ENCODE results near the gene SHISAL2A. TPM values are rescaled to one million over a fixed set of nuclear protein-coding genes. Genes with fewer than 3 reads are reported as not detected.
A peak's percentile ranks its signal among the peaks of the same experiment; 100 is the strongest.

The SHISAL2A gene
- not detected in 2 replicates for total RNA-seq
- polyA plus RNA-seq = not detected in 2 replicates

GRCh38 chr1:52632732-52633290 lies at the start of gene SHISAL2A:
TSS of gene SHISAL2A (plus strand) at chr1:52633168. CDS start at chr1:52633494, 326 bp downstream.
- Histone ChIP-seq H3K4me1 (ENCODE audit: low read depth) (peaks cover 8% of the 10 kb centered on the region), H3K9me3 (ENCODE audit: low read depth) (no peaks in the 10 kb centered on the region), H3K27me3 (peaks cover 20% of the 10 kb centered on the region), H3K27ac (no peak within 1 kb of the TSS), H3K4me3 (peak within 1 kb of the TSS; percentile 39), H3K36me3 (no peaks in the 10 kb centered on the region)
- TF ChIP-seq CTCF (IDR thresholded peaks at IDR 0.05; ENCODE audit: low read depth, low read length) = no peak
- peak; percentile 39 to 61 for DNase-seq (ENCODE audit: low read depth in 1 of 2, low spot score in 1 of 2)

- Histone ChIP-seq H3K27ac (no peak overlapping the region), H3K4me1 (ENCODE audit: low read depth) (peaks cover 4% of the 10 kb centered on the region), H3K4me3 (no peak overlapping the region), H3K9me3 (ENCODE audit: low read depth) (no peaks in the 10 kb centered on the region), H3K27me3 (no peaks in the 10 kb centered on the region), H3K36me3 (no peaks in the 10 kb centered on the region)
- no peak for DNase-seq (ENCODE audit: low read depth in 1 of 2, low spot score in 1 of 2)
- no peak for TF ChIP-seq CTCF (IDR thresholded peaks at IDR 0.05; ENCODE audit: low read depth, low read length)
These were observed 47.5 kb upstream of the SHISAL2A start for GRCh38 chr1:52585474-52585873.

GRCh38 chr1:52588027-52588426 lies 44.9 kb upstream of the SHISAL2A start:
- H3K27me3 ChIP-seq = no peaks in the 10 kb centered on the region
- DNase-seq (ENCODE audit: low read depth in 1 of 2, low spot score in 1 of 2) = no peak
- H3K36me3 ChIP-seq = no peaks in the 10 kb centered on the region
- H3K27ac ChIP-seq = no peak overlapping the region
- H3K4me1 ChIP-seq (ENCODE audit: low read depth) = peaks cover 4% of the 10 kb centered on the region
- no peak overlapping the region for H3K4me3 ChIP-seq
- no peaks in the 10 kb centered on the region for H3K9me3 ChIP-seq (ENCODE audit: low read depth)
- no peak for TF ChIP-seq CTCF (IDR thresholded peaks at IDR 0.05; ENCODE audit: low read depth, low read length)

- no peak for DNase-seq (ENCODE audit: low read depth in 1 of 2, low spot score in 1 of 2)
- Histone ChIP-seq H3K36me3 (no peaks in the 10 kb centered on the region), H3K27me3 (no peaks in the 10 kb centered on the region), H3K9me3 (ENCODE audit: low read depth) (no peaks in the 10 kb centered on the region), H3K4me1 (ENCODE audit: low read depth) (peaks cover 4% of the 10 kb centered on the region), H3K4me3 (no peak overlapping the region), H3K27ac (no peak overlapping the region)
- TF ChIP-seq CTCF (IDR thresholded peaks at IDR 0.05; ENCODE audit: low read depth, low read length) = no peak
These were observed 44.4 kb upstream of the SHISAL2A start for GRCh38 chr1:52588535-52588934.

GRCh38 chr1:52590266-52590665 lies 42.7 kb upstream of the SHISAL2A start:
- peaks cover 4% of the 10 kb centered on the region for H3K4me1 ChIP-seq (ENCODE audit: low read depth)
- peak in 1 of 2 donors; percentile 31 for DNase-seq (ENCODE audit: low read depth in 1 of 2, low spot score in 1 of 2)

More at GRCh38 chr1:52590266-52590665, 42.7 kb upstream of the SHISAL2A start:
- Histone ChIP-seq H3K27ac (no peak overlapping the region), H3K4me3 (no peak overlapping the region), H3K9me3 (ENCODE audit: low read depth) (no peaks in the 10 kb centered on the region), H3K36me3 (no peaks in the 10 kb centered on the region), H3K27me3 (no peaks in the 10 kb centered on the region)
- no peak for TF ChIP-seq CTCF (IDR thresholded peaks at IDR 0.05; ENCODE audit: low read depth, low read length)
